HEK293 (cell line): ENCODE data around the gene FOXRED2.

Experiments
- GFI1B ChIP-seq: fragments of 450-650 bp; formaldehyde crosslinking; IDR thresholded peaks from 2 replicates; pipeline ENCODE4 v1.5.1; 2016; ENCODE audit warnings: missing biosample characterization, missing genetic modification characterization
- GLIS2 ChIP-seq: fragments of 450-650 bp; formaldehyde crosslinking; IDR thresholded peaks from 2 replicates; pipeline ENCODE4 v1.5.1; 2016; ENCODE audit warnings: missing biosample characterization, missing genetic modification characterization
- HOXD13 ChIP-seq: sonication (generic); formaldehyde crosslinking; IDR thresholded peaks from 2 replicates; pipeline ENCODE4 v1.8.0; 2022; ENCODE audit warnings: missing genetic modification reagents, borderline replicate concordance
- MEIS1 ChIP-seq: sonication (generic); formaldehyde crosslinking; IDR thresholded peaks from 2 replicates; pipeline ENCODE4 v1.8.1; 2022; ENCODE audit warnings: missing genetic modification reagents, mild to moderate bottlenecking, borderline replicate concordance
- SP7 ChIP-seq: fragments of 450-650 bp; formaldehyde crosslinking; IDR thresholded peaks from 2 replicates; pipeline ENCODE4 v1.5.1; 2016; ENCODE audit warnings: missing biosample characterization, missing genetic modification characterization
- WT1 ChIP-seq: fragments of 450-650 bp; formaldehyde crosslinking; IDR thresholded peaks from 2 replicates; pipeline ENCODE4 v1.5.1; 2016; ENCODE audit warnings: missing biosample characterization, missing genetic modification characterization
- YY2 ChIP-seq: fragments of 450-650 bp; formaldehyde crosslinking; IDR thresholded peaks from 2 replicates; pipeline ENCODE4 v1.5.1; 2016; ENCODE audit warnings: missing biosample characterization, missing genetic modification characterization
- ZBTB8A ChIP-seq: fragments of 450-650 bp; formaldehyde crosslinking; IDR thresholded peaks from 2 replicates; pipeline ENCODE4 v1.5.1; 2016; ENCODE audit warnings: missing biosample characterization, missing genetic modification characterization
- ZNF132 ChIP-seq: fragments of 450-650 bp; formaldehyde crosslinking; IDR thresholded peaks from 2 replicates; pipeline ENCODE4 v1.5.1; 2017; ENCODE audit warnings: missing biosample characterization, missing genetic modification characterization, borderline replicate concordance
- ZNF2 ChIP-seq: fragments of 450-650 bp; formaldehyde crosslinking; IDR thresholded peaks from 2 replicates; pipeline ENCODE4 v1.5.1; 2016; ENCODE audit warnings: missing biosample characterization, missing genetic modification characterization
- ZNF202 ChIP-seq: fragments of 450-650 bp; formaldehyde crosslinking; IDR thresholded peaks from 2 replicates; pipeline ENCODE4 v1.5.1; 2016; ENCODE audit warnings: missing biosample characterization, missing genetic modification characterization, borderline replicate concordance
- ZNF223 ChIP-seq: fragments of 450-650 bp; formaldehyde crosslinking; IDR thresholded peaks from 2 replicates; pipeline ENCODE4 v1.5.1; 2016; ENCODE audit warnings: missing biosample characterization, missing genetic modification characterization
- ZNF274 ChIP-seq, 2 experiments: fragments of 200-500 bp in 1 of 2; fragments of 450-650 bp in 1 of 2; sonication (Bioruptor generic) in 1 of 2; formaldehyde crosslinking in 1 of 2; IDR thresholded peaks; 2 replicates each; pipeline versions ENCODE4 v1.5.1 to v1.6.1; 2014 to 2016; ENCODE audit warnings: borderline replicate concordance in 1 of 2, inconsistent platforms in 1 of 2, low read length in 1 of 2, missing biosample characterization in 1 of 2, missing genetic modification characterization in 1 of 2
- ZNF324 ChIP-seq: fragments of 450-650 bp; formaldehyde crosslinking; IDR thresholded peaks from 2 replicates; pipeline ENCODE4 v1.5.1; 2016; ENCODE audit warnings: missing biosample characterization, missing genetic modification characterization
- ZNF416 ChIP-seq: fragments of 450-650 bp; formaldehyde crosslinking; IDR thresholded peaks from 2 replicates; pipeline ENCODE4 v1.5.1; 2016; ENCODE audit warnings: missing biosample characterization, missing genetic modification characterization
- ZNF423 ChIP-seq: fragments of 450-650 bp; formaldehyde crosslinking; IDR thresholded peaks from 2 replicates; pipeline ENCODE4 v1.5.1; 2016; ENCODE audit warnings: missing biosample characterization, missing genetic modification characterization
- ZNF548 ChIP-seq: fragments of 450-650 bp; formaldehyde crosslinking; IDR thresholded peaks from 2 replicates; pipeline ENCODE4 v1.5.1; 2016; ENCODE audit warnings: missing biosample characterization, missing genetic modification characterization
- ZNF555 ChIP-seq: fragments of 450-650 bp; formaldehyde crosslinking; conservative IDR thresholded peaks from 2 replicates; pipeline ENCODE4 v1.5.1; 2017; ENCODE audit warnings: missing biosample characterization, mild to moderate bottlenecking, missing genetic modification characterization, inconsistent platforms
- ZNF560 ChIP-seq: fragments of 450-650 bp; formaldehyde crosslinking; IDR thresholded peaks from 2 replicates; pipeline ENCODE4 v1.5.1; 2017; ENCODE audit warnings: missing biosample characterization, missing genetic modification characterization, borderline replicate concordance
- ZNF664 ChIP-seq: fragments of 450-650 bp; formaldehyde crosslinking; IDR thresholded peaks from 2 replicates; pipeline ENCODE4 v1.5.1; 2016; ENCODE audit warnings: missing biosample characterization, missing genetic modification characterization
- ZNF701 ChIP-seq: fragments of 450-650 bp; formaldehyde crosslinking; IDR thresholded peaks from 2 replicates; pipeline ENCODE4 v1.5.1; 2016; ENCODE audit warnings: missing biosample characterization, missing genetic modification characterization
- ZNF747 ChIP-seq: fragments of 450-650 bp; formaldehyde crosslinking; IDR thresholded peaks from 2 replicates; pipeline ENCODE4 v1.5.1; 2016; ENCODE audit warnings: missing biosample characterization, missing genetic modification characterization
- ZNF76 ChIP-seq: fragments of 450-650 bp; formaldehyde crosslinking; IDR thresholded peaks from 2 replicates; pipeline ENCODE4; 2016; ENCODE audit warnings: low read depth, missing biosample characterization, missing genetic modification characterization, borderline replicate concordance
- ZSCAN23 ChIP-seq: fragments of 450-650 bp; formaldehyde crosslinking; IDR thresholded peaks from 2 replicates; pipeline ENCODE4 v1.5.1; 2016; ENCODE audit warnings: missing biosample characterization, missing genetic modification characterization
- TF ChIP-seq, protein P1 (sequence below): fragments of 450-650 bp; formaldehyde crosslinking; IDR thresholded peaks from 2 replicates; pipeline ENCODE4 v1.5.1; 2016; ENCODE audit warnings: missing biosample characterization, missing genetic modification characterization
- TF ChIP-seq, protein P2 (sequence below): fragments of 450-650 bp; formaldehyde crosslinking; IDR thresholded peaks from 2 replicates; pipeline ENCODE4 v1.5.1; 2016; ENCODE audit warnings: missing biosample characterization, missing genetic modification characterization
- TF ChIP-seq, protein P3 (sequence below): fragments of 450-650 bp; formaldehyde crosslinking; IDR thresholded peaks from 2 replicates; pipeline ENCODE4 v1.5.1; 2016; ENCODE audit warnings: missing biosample characterization, missing genetic modification characterization
- TF ChIP-seq, protein P4 (sequence below): fragments of 450-650 bp; formaldehyde crosslinking; IDR thresholded peaks from 2 replicates; pipeline ENCODE4 v1.5.1; 2016; ENCODE audit warnings: missing biosample characterization, missing genetic modification characterization
- TF ChIP-seq, protein P5 (sequence below): fragments of 450-650 bp; formaldehyde crosslinking; IDR thresholded peaks from 2 replicates; pipeline ENCODE4 v1.5.1; 2016; ENCODE audit warnings: missing biosample characterization, missing genetic modification characterization

Gene FOXRED2

DNA sequence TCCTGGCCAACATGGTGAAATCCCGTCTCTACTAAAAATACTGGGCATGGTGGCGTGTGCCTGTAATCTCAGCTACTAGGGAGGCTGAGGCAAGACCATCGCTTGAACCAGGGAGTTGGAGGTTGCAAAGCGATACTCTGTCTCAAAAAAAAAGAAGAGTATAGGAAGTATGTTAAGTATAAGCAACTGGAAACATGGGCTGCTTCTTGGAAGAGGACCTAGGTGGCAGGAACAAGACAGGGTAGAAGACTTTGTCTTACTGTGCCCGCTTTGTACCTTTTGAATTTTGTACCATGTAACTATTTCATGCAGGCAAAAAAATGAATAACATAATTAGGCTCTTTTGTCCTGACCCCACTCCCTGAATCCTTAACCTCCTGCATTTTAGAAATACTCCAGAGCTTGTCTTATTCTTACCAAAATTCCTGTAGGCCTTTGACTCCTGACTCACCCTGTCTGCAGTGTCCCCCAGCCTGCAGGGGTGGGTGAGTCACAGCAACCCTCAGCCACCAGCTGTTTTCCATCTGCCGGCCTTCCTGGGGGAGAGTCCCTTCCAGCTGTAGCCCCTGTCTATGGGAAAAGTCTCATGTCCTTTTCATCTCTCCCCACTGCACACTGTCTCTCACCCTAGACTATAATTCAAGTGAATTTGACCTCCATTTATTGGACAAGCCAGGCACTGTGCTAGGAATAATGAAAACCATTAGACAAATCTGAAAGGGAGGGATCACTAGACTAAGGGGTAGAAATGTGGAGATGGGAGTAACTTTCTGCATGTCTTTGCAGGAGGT lies 67.2 kb downstream of the FOXRED2 start (continued):
- TF ChIP-seq, protein P1, sequence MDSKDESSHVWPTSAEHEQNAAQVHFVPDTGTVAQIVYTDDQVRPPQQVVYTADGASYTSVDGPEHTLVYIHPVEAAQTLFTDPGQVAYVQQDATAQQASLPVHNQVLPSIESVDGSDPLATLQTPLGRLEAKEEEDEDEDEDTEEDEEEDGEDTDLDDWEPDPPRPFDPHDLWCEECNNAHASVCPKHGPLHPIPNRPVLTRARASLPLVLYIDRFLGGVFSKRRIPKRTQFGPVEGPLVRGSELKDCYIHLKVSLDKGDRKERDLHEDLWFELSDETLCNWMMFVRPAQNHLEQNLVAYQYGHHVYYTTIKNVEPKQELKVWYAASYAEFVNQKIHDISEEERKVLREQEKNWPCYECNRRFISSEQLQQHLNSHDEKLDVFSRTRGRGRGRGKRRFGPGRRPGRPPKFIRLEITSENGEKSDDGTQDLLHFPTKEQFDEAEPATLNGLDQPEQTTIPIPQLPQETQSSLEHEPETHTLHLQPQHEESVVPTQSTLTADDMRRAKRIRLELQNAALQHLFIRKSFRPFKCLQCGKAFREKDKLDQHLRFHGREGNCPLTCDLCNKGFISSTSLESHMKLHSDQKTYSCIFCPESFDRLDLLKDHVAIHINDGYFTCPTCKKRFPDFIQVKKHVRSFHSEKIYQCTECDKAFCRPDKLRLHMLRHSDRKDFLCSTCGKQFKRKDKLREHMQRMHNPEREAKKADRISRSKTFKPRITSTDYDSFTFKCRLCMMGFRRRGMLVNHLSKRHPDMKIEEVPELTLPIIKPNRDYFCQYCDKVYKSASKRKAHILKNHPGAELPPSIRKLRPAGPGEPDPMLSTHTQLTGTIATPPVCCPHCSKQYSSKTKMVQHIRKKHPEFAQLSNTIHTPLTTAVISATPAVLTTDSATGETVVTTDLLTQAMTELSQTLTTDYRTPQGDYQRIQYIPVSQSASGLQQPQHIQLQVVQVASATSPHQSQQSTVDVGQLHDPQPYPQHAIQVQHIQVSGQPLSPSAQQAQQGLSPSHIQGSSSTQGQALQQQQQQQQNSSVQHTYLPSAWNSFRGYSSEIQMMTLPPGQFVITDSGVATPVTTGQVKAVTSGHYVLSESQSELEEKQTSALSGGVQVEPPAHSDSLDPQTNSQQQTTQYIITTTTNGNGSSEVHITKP: peak; percentile 77; the same call in 1 of the 2 replicates
- TF ChIP-seq ZNF274 (IDR thresholded peaks at IDR 0.05; ENCODE audit: low read length) (no peak), ZNF274 (tag by site-specific recombination; IDR thresholded peaks at IDR 0.05; ENCODE audit: borderline replicate concordance) (no peak), ZNF548 (tag by site-specific recombination) (no peak), ZNF2 (tag by site-specific recombination) (no peak), ZSCAN23 (no peak), ZNF747 (tag by site-specific recombination) (no peak), ZNF202 (tag by site-specific recombination) (no peak), YY2 (no peak), ZNF76 (tag by site-specific recombination) (no peak), ZNF132 (no peak), ZNF416 (tag by site-specific recombination) (no peak), SP7 (peak; percentile 54), ZNF701 (tag by site-specific recombination) (no peak), ZNF664 (tag by site-specific recombination) (no peak), ZNF555 (tag by site-specific recombination) (no peak), GFI1B (tag by site-specific recombination) (no peak), ZBTB8A (no peak), ZNF560 (tag by site-specific recombination) (no peak), GLIS2 (tag by site-specific recombination) (peak; percentile 39; the same call in 1 of the 2 replicates), ZNF423 (tag by site-specific recombination) (no peak), WT1 (tag by site-specific recombination) (no peak), ZNF223 (tag by site-specific recombination) (no peak), HOXD13 (CRISPR knock-in tag) (no peak), MEIS1 (CRISPR knock-in tag) (no peak), ZNF324 (no peak)
- TF ChIP-seq, protein P2, sequence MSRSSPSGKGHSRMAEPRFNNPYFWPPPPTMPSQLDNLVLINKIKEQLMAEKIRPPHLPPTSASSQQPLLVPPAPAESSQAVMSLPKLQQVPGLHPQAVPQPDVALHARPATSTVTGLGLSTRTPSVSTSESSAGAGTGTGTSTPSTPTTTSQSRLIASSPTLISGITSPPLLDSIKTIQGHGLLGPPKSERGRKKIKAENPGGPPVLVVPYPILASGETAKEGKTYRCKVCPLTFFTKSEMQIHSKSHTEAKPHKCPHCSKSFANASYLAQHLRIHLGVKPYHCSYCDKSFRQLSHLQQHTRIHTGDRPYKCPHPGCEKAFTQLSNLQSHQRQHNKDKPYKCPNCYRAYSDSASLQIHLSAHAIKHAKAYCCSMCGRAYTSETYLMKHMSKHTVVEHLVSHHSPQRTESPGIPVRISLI (tag by site-specific recombination): no peak
- TF ChIP-seq, protein P3, sequence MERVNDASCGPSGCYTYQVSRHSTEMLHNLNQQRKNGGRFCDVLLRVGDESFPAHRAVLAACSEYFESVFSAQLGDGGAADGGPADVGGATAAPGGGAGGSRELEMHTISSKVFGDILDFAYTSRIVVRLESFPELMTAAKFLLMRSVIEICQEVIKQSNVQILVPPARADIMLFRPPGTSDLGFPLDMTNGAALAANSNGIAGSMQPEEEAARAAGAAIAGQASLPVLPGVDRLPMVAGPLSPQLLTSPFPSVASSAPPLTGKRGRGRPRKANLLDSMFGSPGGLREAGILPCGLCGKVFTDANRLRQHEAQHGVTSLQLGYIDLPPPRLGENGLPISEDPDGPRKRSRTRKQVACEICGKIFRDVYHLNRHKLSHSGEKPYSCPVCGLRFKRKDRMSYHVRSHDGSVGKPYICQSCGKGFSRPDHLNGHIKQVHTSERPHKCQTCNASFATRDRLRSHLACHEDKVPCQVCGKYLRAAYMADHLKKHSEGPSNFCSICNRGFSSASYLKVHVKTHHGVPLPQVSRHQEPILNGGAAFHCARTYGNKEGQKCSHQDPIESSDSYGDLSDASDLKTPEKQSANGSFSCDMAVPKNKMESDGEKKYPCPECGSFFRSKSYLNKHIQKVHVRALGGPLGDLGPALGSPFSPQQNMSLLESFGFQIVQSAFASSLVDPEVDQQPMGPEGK (tag by site-specific recombination): 0 out of 2 replicates have a peak, but pooled peaks have one; percentile 16
- TF ChIP-seq, protein P4, sequence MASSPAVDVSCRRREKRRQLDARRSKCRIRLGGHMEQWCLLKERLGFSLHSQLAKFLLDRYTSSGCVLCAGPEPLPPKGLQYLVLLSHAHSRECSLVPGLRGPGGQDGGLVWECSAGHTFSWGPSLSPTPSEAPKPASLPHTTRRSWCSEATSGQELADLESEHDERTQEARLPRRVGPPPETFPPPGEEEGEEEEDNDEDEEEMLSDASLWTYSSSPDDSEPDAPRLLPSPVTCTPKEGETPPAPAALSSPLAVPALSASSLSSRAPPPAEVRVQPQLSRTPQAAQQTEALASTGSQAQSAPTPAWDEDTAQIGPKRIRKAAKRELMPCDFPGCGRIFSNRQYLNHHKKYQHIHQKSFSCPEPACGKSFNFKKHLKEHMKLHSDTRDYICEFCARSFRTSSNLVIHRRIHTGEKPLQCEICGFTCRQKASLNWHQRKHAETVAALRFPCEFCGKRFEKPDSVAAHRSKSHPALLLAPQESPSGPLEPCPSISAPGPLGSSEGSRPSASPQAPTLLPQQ (tag by site-specific recombination): no peak
- TF ChIP-seq, protein P5, sequence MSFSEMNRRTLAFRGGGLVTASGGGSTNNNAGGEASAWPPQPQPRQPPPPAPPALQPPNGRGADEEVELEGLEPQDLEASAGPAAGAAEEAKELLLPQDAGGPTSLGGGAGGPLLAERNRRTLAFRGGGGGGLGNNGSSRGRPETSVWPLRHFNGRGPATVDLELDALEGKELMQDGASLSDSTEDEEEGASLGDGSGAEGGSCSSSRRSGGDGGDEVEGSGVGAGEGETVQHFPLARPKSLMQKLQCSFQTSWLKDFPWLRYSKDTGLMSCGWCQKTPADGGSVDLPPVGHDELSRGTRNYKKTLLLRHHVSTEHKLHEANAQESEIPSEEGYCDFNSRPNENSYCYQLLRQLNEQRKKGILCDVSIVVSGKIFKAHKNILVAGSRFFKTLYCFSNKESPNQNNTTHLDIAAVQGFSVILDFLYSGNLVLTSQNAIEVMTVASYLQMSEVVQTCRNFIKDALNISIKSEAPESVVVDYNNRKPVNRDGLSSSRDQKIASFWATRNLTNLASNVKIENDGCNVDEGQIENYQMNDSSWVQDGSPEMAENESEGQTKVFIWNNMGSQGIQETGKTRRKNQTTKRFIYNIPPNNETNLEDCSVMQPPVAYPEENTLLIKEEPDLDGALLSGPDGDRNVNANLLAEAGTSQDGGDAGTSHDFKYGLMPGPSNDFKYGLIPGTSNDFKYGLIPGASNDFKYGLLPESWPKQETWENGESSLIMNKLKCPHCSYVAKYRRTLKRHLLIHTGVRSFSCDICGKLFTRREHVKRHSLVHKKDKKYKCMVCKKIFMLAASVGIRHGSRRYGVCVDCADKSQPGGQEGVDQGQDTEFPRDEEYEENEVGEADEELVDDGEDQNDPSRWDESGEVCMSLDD (tag by site-specific recombination): no peak
